GM23338 (cell line): ENCODE measurements around the gene PTPRN2. TPM values are rescaled to one million over a fixed set of nuclear protein-coding genes. Genes with fewer than 3 reads are reported as not detected.

Source experiments
- ATAC-seq: fragments of 200-7000 bp; cut with Tn5 transposase; 3 replicates; pipeline ENCODE4 v1.9.1; 2020
- DNase-seq: peaks from one replicate; pipeline ENCODE4 v3.0.0-alpha.2; 2015; ENCODE audit warnings: low spot score
- H2AFZ ChIP-seq: fragments of 200-600 bp; sonication (generic); 2 replicates; pipeline ENCODE4 v1.8.0; 2016; ENCODE audit warnings: antibody characterized with exemption, mild to moderate bottlenecking, moderate library complexity
- H3F3A ChIP-seq: fragments of 200-600 bp; sonication (generic); replicated peaks from 2 replicates; pipeline ENCODE4 v1.8.0; 2017; ENCODE audit warnings: antibody characterized with exemption, mixed run types, low read depth
- H3K27ac ChIP-seq: fragments of 200-600 bp; sonication (generic); 2 replicates; pipeline ENCODE4 v1.6.1; 2016; ENCODE audit warnings: low read depth
- H3K27me3 ChIP-seq: fragments of 200-600 bp; sonication (generic); 2 replicates; pipeline ENCODE4 v1.8.0; 2016; ENCODE audit warnings: mild to moderate bottlenecking, mixed run types, moderate library complexity; ENCODE audit not compliant: insufficient read depth
- H3K36me3 ChIP-seq: fragments of 200-600 bp; sonication (generic); 2 replicates; pipeline ENCODE4 v1.8.0; 2016; ENCODE audit warnings: mild to moderate bottlenecking; ENCODE audit not compliant: insufficient read depth
- H3K4me1 ChIP-seq: fragments of 200-600 bp; sonication (generic); 2 replicates; pipeline ENCODE4 v1.8.0; 2016; ENCODE audit warnings: mild to moderate bottlenecking, moderate library complexity; ENCODE audit not compliant: insufficient read depth
- H3K4me2 ChIP-seq: fragments of 200-600 bp; sonication (generic); 2 replicates; pipeline ENCODE4 v1.7.1; 2017; ENCODE audit warnings: mixed run types
- H3K4me3 ChIP-seq: fragments of 200-600 bp; sonication (generic); 2 replicates; pipeline ENCODE4 v1.6.1; 2016; ENCODE audit warnings: mixed run types
- H3K79me2 ChIP-seq: fragments of 200-600 bp; sonication (generic); replicated peaks from 2 replicates; pipeline ENCODE4 v1.8.0; 2017; ENCODE audit warnings: mild to moderate bottlenecking; ENCODE audit not compliant: insufficient read depth
- H3K9me2 ChIP-seq: fragments of 200-600 bp; sonication (generic); 2 replicates; pipeline ENCODE4 v1.8.0; 2017; ENCODE audit not compliant: insufficient read depth
- H4K20me1 ChIP-seq: fragments of 200-600 bp; sonication (generic); replicated peaks from 2 replicates; pipeline ENCODE4 v1.8.0; 2017; ENCODE audit warnings: mild to moderate bottlenecking; ENCODE audit not compliant: insufficient read depth
- H3K27ac Mint-ChIP-seq: 2 replicates; pipeline ENCODE4 v1.8.0; 2020; ENCODE audit warnings: inconsistent platforms, mild to moderate bottlenecking, moderate library complexity, mixed read lengths
- H3K27me3 Mint-ChIP-seq: 3 replicates; pipeline ENCODE4 v1.8.0; 2022; ENCODE audit warnings: low read depth, mild to moderate bottlenecking, moderate library complexity, mixed read lengths, inconsistent platforms; ENCODE audit not compliant: insufficient read depth, poor library complexity
- H3K36me3 Mint-ChIP-seq: 3 replicates; pipeline ENCODE4 v1.8.0; 2021; ENCODE audit warnings: low read depth, mild to moderate bottlenecking, inconsistent platforms, moderate library complexity, mixed read lengths
- H3K4me1 Mint-ChIP-seq: 3 replicates; pipeline ENCODE4 v1.8.0; 2020; ENCODE audit warnings: mild to moderate bottlenecking, inconsistent platforms, mixed read lengths
- H3K4me3 Mint-ChIP-seq: 3 replicates; pipeline ENCODE4 v1.8.0; 2021; ENCODE audit warnings: moderate library complexity, mild to moderate bottlenecking, inconsistent platforms, mixed read lengths
- H3K9me3 Mint-ChIP-seq: 3 replicates; pipeline ENCODE4 v1.8.0; 2020; ENCODE audit warnings: moderate library complexity, mild to moderate bottlenecking, inconsistent platforms, mixed read lengths
- CREB1 ChIP-seq: fragments of 250-450 bp; sonication (Bioruptor Pico); IDR thresholded peaks from 2 replicates; pipeline ENCODE4 v1.5.0; 2020; ENCODE audit warnings: low read depth, mild to moderate bottlenecking, moderate library complexity
- CTCF ChIP-seq, 2 experiments: fragments of 200-600 bp in 1 of 2; sonication (generic) in 1 of 2; conservative IDR thresholded peaks; 2 replicates each; pipeline versions ENCODE4 v1.5.1 to v1.6.1; 2016 to 2017; ENCODE audit warnings: antibody characterized with exemption in 2 of 2, low read depth in 2 of 2, mild to moderate bottlenecking in 2 of 2, moderate library complexity in 1 of 2
- ETS1 ChIP-seq: IDR thresholded peaks from 2 replicates; pipeline ENCODE4 v1.6.1; 2016; ENCODE audit warnings: antibody characterized with exemption
- EZH2 ChIP-seq: fragments of 200-600 bp; sonication (generic); IDR thresholded peaks from one replicate; pipeline ENCODE4 v1.8.0; 2017; ENCODE audit warnings: antibody characterized with exemption, mild to moderate bottlenecking, low read depth; ENCODE audit not compliant: unreplicated experiment
- EZH2phosphoT487 ChIP-seq: fragments of 200-600 bp; sonication (generic); IDR thresholded peaks from one replicate; pipeline ENCODE4 v1.8.1; 2018; ENCODE audit warnings: antibody characterized with exemption; ENCODE audit not compliant: unreplicated experiment
- JUNB ChIP-seq: IDR thresholded peaks from one replicate; pipeline ENCODE4 v1.6.1; 2016; ENCODE audit warnings: antibody characterized with exemption; ENCODE audit not compliant: unreplicated experiment
- NANOG ChIP-seq: IDR thresholded peaks from 2 replicates; pipeline ENCODE4 v1.6.1; 2016; ENCODE audit warnings: antibody characterized with exemption, borderline replicate concordance
- POLR2AphosphoS5 ChIP-seq: IDR thresholded peaks from 2 replicates; pipeline ENCODE4 v1.6.1; 2016; ENCODE audit warnings: antibody characterized with exemption, low read depth
- REST ChIP-seq: IDR thresholded peaks from one replicate; pipeline ENCODE4 v1.6.1; 2018; ENCODE audit warnings: antibody characterized with exemption; ENCODE audit not compliant: unreplicated experiment
- STAT1 ChIP-seq: IDR thresholded peaks from one replicate; pipeline ENCODE4 v1.6.1; 2016; ENCODE audit warnings: antibody characterized with exemption; ENCODE audit not compliant: unreplicated experiment
- ZNF114 ChIP-seq: fragments of 250-450 bp; sonication (Bioruptor Pico); IDR thresholded peaks from 2 replicates; pipeline ENCODE4 v1.5.0; 2020; ENCODE audit warnings: mild to moderate bottlenecking, moderate library complexity
- ZNF331 ChIP-seq: fragments of 250-450 bp; sonication (Bioruptor Pico); IDR thresholded peaks from 2 replicates; pipeline ENCODE4 v1.5.0; 2020; ENCODE audit warnings: low read depth, mild to moderate bottlenecking, moderate library complexity
- polyA plus RNA-seq: library from polyadenylated mRNA; unstranded; fragments of >200 nt; fragmentation: Nextera tagmentation; extraction: Ambion mirVana; gene quantifications from 2 replicates; pipeline ENCODE4 v1.2.1, GENCODE V29; 2016
- total RNA-seq: library from RNA; depleted of rRNA; stranded (reverse); fragments of >200 nt; shearing (Covaris generic); gene quantifications from 2 replicates; pipeline ENCODE4 v1.2.3, GENCODE V29; 2014

PTPRN2 gene
- total and polyA plus RNA-seq, 2 experiments from 2014 or later: 0.87 to 4.0 TPM

GRCh38 chr7:158028971-158029370, 558.7 kb downstream of the PTPRN2 start:
- no peaks in the 10 kb centered on the region for H3K79me2 ChIP-seq
- DNase-seq (no peak), ATAC-seq (no peak)
- Mint-ChIP-seq H3K27ac (no peak overlapping the region), H3K27me3 (peaks cover 11% of the 10 kb centered on the region), H3K4me1 (no peaks in the 10 kb centered on the region), H3K36me3 (peaks cover 65% of the 10 kb centered on the region), H3K4me3 (no peak overlapping the region), H3K9me3 (peaks cover 94% of the 10 kb centered on the region)
- H3K4me1 ChIP-seq: no peaks in the 10 kb centered on the region
- H3F3A ChIP-seq: no peaks in the 10 kb centered on the region
- H3K4me2 ChIP-seq: no peak overlapping the region
- no peak overlapping the region for H3K27ac ChIP-seq
- no peaks in the 10 kb centered on the region for H3K9me2 ChIP-seq
- H4K20me1 ChIP-seq: no peaks in the 10 kb centered on the region
- no peak overlapping the region for H2AFZ ChIP-seq
- no peak for TF ChIP-seq ZNF331 (CRISPR knock-in tag)
- no peak for TF ChIP-seq CREB1
- TF ChIP-seq EZH2: no peak
- TF ChIP-seq ETS1: no peak
- no peak for TF ChIP-seq CTCF (conservative IDR thresholded peaks at IDR 0.05; ENCODE audit: low read depth in 2 of 2)
- no peak for TF ChIP-seq EZH2phosphoT487
- no peak for TF ChIP-seq NANOG
- no peaks in the 10 kb centered on the region for H3K27me3 ChIP-seq
- H3K4me3 ChIP-seq: no peak overlapping the region
- no peaks in the 10 kb centered on the region for H3K36me3 ChIP-seq

- Histone ChIP-seq H3K4me2 (no peak overlapping the region), H3K27me3 (no peaks in the 10 kb centered on the region), H3K9me2 (no peaks in the 10 kb centered on the region), H3K36me3 (no peaks in the 10 kb centered on the region), H3K79me2 (no peaks in the 10 kb centered on the region), H3K4me1 (no peaks in the 10 kb centered on the region), H2AFZ (no peak overlapping the region), H4K20me1 (no peaks in the 10 kb centered on the region), H3K4me3 (no peak overlapping the region), H3K27ac (no peak overlapping the region), H3F3A (no peaks in the 10 kb centered on the region)
- DNase-seq: no peak
- no peak overlapping the region for H3K27ac Mint-ChIP-seq
- no peaks in the 10 kb centered on the region for H3K4me1 Mint-ChIP-seq
- ATAC-seq: no peak
- H3K27me3 Mint-ChIP-seq: peaks cover 12% of the 10 kb centered on the region
- no peak overlapping the region for H3K4me3 Mint-ChIP-seq
- H3K36me3 Mint-ChIP-seq: peaks cover 70% of the 10 kb centered on the region
- H3K9me3 Mint-ChIP-seq: peaks cover 94% of the 10 kb centered on the region
- TF ChIP-seq NANOG: no peak
- no peak for TF ChIP-seq REST
- TF ChIP-seq STAT1: no peak
- TF ChIP-seq EZH2phosphoT487: no peak
- no peak for TF ChIP-seq ETS1
- no peak for TF ChIP-seq EZH2
- TF ChIP-seq POLR2AphosphoS5: no peak
- TF ChIP-seq ZNF331 (CRISPR knock-in tag): no peak
- no peak for TF ChIP-seq ZNF114 (CRISPR knock-in tag)
- TF ChIP-seq JUNB: no peak
- TF ChIP-seq CTCF (conservative IDR thresholded peaks at IDR 0.05; ENCODE audit: low read depth in 2 of 2): no peak
- no peak for TF ChIP-seq CREB1
These were observed 559.2 kb downstream of the PTPRN2 start for GRCh38 chr7:158028290-158028941.
